ENCODE data around the gene PIGX. TPM values are rescaled to one million over a fixed set of nuclear protein-coding genes. Genes with fewer than 3 reads are reported as not detected.

PIGX gene
- total RNA-seq, 1 donor from 2014 or later = 61.4 TPM

DNA sequence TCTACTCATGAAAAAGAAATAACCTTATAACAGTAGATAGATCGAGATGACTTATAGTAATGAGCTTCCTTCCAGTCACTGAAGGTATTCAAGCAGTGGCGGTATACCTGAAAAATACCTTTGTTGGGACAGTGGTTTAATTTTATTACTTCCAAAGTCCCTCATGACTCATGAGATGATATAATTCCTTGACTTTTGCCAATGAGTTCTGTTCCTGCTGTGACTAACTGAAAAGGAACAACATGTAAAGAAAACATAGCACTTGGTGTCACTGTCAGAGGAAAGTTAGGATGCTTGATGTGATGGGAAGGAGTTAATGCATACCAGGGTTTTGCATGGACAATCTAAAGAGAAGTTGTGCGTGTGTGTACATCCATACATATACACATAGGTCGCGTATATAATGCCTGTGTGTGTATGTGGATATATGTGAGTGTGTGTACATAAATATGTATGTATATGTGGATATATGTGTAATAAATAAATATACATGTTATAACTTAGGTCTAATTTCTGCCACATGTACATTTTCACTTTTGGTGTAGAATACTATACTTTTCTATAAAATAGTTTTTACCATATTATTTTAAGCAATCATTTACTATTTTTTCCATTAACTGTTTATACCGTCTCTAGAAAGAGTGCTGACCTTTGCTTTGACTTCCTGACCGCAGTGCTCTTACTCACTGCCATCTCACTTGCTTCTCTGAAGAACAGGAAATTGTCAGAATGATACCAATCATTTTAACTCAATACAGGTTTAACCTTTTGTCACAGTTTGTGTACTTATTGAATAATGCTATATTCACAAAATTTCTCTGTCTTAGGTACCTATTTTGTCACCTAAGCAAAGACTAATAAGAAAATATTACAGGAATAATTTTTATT lies 14.9 kb downstream of the PIGX start:
- Mint-ChIP-seq H3K4me3 (no peak overlapping the region), H3K4me1 (no peaks in the 10 kb centered on the region), H3K27me3 (ENCODE audit: insufficient read depth, low read depth) (peaks cover 2% of the 10 kb centered on the region), H3K27ac (no peak overlapping the region), H3K9me3 (peaks cover 1% of the 10 kb centered on the region), H3K36me3 (peaks cover 20% of the 10 kb centered on the region)
- Histone ChIP-seq H3F3A (ENCODE audit: low read depth) (no peaks in the 10 kb centered on the region), H3K36me3 (peaks cover 6% of the 10 kb centered on the region), H3K4me3 (no peak overlapping the region), H3K79me2 (ENCODE audit: low read depth) (no peaks in the 10 kb centered on the region), H4K20me1 (ENCODE audit: low read depth) (no peaks in the 10 kb centered on the region), H3K9ac (no peak overlapping the region), H3K4me2 (no peak overlapping the region), H2AFZ (replicated peaks) (no peak overlapping the region), H3K27me3 (no peaks in the 10 kb centered on the region), H3K4me1 (no peaks in the 10 kb centered on the region), H3K27ac (no peak overlapping the region), H3K9me3 (ENCODE audit: low read depth) (no peaks in the 10 kb centered on the region)
- DNase-seq (ENCODE audit: low spot score) = no peak
- no peak for TF ChIP-seq EZH2phosphoT487 (IDR thresholded peaks at IDR 0.05)

DNA sequence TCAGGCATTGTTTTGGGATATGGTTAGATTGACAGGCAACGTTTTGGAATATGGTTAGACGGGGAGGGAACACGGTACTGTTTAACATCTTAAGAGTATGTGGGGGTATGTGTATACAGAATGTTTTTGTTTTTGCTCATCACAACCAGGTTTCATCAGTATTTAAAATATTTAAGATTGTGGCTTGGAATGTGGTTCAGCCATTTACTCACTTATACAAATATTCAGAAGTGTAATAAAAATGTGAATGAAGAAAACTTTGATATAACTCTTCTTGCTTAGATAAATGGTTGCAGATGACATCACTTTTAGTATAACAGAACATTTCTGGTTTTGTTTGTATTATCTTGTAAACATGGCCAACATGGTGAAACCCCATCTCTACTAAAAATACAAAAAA lies 23.6 kb downstream of the PIGX start:
- H3K4me1 Mint-ChIP-seq = no peaks in the 10 kb centered on the region
- Histone ChIP-seq H3K9me3 (ENCODE audit: low read depth) (no peaks in the 10 kb centered on the region), H3K79me2 (ENCODE audit: low read depth) (peaks cover 9% of the 10 kb centered on the region), H3K4me1 (no peaks in the 10 kb centered on the region), H3K4me2 (no peak overlapping the region), H3K9ac (no peak overlapping the region), H3K27me3 (no peaks in the 10 kb centered on the region), H3F3A (ENCODE audit: low read depth) (peaks cover 20% of the 10 kb centered on the region), H3K4me3 (no peak overlapping the region), H4K20me1 (ENCODE audit: low read depth) (no peaks in the 10 kb centered on the region), H3K27ac (no peak overlapping the region), H3K36me3 (no peaks in the 10 kb centered on the region), H2AFZ (replicated peaks) (no peak overlapping the region)
- H3K27me3 Mint-ChIP-seq (ENCODE audit: insufficient read depth, low read depth) = peaks cover 2% of the 10 kb centered on the region
- no peak for TF ChIP-seq EZH2 (IDR thresholded peaks at IDR 0.05)
- TF ChIP-seq, protein P1, sequence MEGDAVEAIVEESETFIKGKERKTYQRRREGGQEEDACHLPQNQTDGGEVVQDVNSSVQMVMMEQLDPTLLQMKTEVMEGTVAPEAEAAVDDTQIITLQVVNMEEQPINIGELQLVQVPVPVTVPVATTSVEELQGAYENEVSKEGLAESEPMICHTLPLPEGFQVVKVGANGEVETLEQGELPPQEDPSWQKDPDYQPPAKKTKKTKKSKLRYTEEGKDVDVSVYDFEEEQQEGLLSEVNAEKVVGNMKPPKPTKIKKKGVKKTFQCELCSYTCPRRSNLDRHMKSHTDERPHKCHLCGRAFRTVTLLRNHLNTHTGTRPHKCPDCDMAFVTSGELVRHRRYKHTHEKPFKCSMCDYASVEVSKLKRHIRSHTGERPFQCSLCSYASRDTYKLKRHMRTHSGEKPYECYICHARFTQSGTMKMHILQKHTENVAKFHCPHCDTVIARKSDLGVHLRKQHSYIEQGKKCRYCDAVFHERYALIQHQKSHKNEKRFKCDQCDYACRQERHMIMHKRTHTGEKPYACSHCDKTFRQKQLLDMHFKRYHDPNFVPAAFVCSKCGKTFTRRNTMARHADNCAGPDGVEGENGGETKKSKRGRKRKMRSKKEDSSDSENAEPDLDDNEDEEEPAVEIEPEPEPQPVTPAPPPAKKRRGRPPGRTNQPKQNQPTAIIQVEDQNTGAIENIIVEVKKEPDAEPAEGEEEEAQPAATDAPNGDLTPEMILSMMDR (IDR thresholded peaks at IDR 0.05) = no peak
- no peak for TF ChIP-seq EZH2phosphoT487 (IDR thresholded peaks at IDR 0.05)
- DNase-seq (ENCODE audit: low spot score) = no peak
- no peak overlapping the region for H3K4me3 Mint-ChIP-seq
- peaks cover 27% of the 10 kb centered on the region for H3K36me3 Mint-ChIP-seq
- no peak overlapping the region for H3K27ac Mint-ChIP-seq
- peaks cover 4% of the 10 kb centered on the region for H3K9me3 Mint-ChIP-seq

DNA sequence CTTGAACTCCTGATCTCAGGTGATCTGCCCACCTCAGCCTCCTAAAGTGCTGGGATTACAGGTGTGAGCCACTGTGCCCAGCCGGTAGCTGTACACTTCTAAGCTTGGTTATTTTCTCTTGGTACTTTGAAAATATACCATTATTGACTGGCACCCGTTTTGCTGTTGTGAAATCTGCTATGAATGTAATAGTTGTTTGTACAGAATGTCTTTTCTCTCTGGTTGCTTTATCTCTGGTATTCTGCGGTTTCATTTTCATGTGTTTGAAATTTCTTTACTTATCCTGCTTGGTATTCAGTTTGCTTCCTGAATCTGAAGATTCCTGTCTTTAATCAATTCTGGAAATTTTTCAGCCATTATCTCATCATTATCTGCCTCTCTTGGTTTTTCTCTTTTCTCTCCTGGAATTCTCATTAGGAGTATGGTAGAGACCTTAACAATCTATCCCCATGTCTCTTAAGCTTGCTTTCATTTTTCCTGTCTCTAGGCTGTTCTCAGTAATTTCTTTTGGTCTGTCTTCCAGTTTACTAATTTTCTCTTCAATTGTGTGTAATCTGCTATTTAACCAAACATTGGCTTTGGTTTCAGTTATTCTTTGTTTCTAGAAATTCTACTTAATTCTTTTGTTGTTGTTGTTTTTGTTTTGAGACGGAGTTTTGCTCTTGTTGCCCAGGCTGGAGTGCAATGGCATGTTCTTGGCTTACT lies 24.6 kb downstream of the PIGX start:
- no peak overlapping the region for H3K27ac Mint-ChIP-seq
- H3K9me3 ChIP-seq (ENCODE audit: low read depth) = no peaks in the 10 kb centered on the region
- no peaks in the 10 kb centered on the region for H3K27me3 ChIP-seq
- H3K27ac ChIP-seq = no peak overlapping the region
- no peak overlapping the region for H3K4me3 Mint-ChIP-seq
- peaks cover 27% of the 10 kb centered on the region for H3K36me3 Mint-ChIP-seq
- peaks cover 4% of the 10 kb centered on the region for H3K9me3 Mint-ChIP-seq
- no peak overlapping the region for H3K4me3 ChIP-seq
- DNase-seq (ENCODE audit: low spot score) = no peak
- H3K4me1 Mint-ChIP-seq = peaks cover 9% of the 10 kb centered on the region
- H3K36me3 ChIP-seq = no peaks in the 10 kb centered on the region
- no peak overlapping the region for H2AFZ ChIP-seq (replicated peaks)
- peaks cover 10% of the 10 kb centered on the region for H4K20me1 ChIP-seq (ENCODE audit: low read depth)
- peaks cover 4% of the 10 kb centered on the region for H3K27me3 Mint-ChIP-seq (ENCODE audit: insufficient read depth, low read depth)
- H3K4me2 ChIP-seq = no peak overlapping the region
- H3F3A ChIP-seq (ENCODE audit: low read depth) = peaks cover 23% of the 10 kb centered on the region
- TF ChIP-seq EZH2phosphoT487 (IDR thresholded peaks at IDR 0.05) = no peak
- TF ChIP-seq EZH2 (IDR thresholded peaks at IDR 0.05) = no peak
- TF ChIP-seq, protein P1 (IDR thresholded peaks at IDR 0.05) = no peak
- H3K9ac ChIP-seq = no peak overlapping the region
- peaks cover 7% of the 10 kb centered on the region for H3K4me1 ChIP-seq
- H3K79me2 ChIP-seq (ENCODE audit: low read depth) = peaks cover 20% of the 10 kb centered on the region
